ENCODE data around the gene COL25A1. TPM values are rescaled to one million over a fixed set of nuclear protein-coding genes. Genes with fewer than 3 reads are reported as not detected.

Gene COL25A1
- total RNA-seq, 1 donor = 0.27 TPM

DNA sequence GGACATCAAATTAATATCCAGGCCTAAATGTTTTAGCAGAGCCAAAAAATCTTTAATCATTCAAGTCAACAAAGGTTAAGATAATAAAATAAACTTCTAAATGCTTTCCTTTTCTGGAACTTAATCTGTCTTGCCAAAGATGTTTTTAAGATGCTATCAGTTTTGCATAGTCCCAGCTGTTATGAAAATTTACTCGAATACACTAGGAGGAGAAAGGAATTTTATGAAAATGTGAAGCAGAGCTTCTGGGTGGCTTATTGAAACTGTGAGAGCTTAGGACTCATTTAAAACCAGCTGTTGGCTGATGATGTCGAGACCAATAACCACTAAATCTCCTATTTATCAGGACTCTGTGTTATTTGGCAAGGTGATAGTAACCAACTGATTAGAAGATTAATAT lies 337.4 kb downstream of the COL25A1 start:
- TF ChIP-seq, protein P1, sequence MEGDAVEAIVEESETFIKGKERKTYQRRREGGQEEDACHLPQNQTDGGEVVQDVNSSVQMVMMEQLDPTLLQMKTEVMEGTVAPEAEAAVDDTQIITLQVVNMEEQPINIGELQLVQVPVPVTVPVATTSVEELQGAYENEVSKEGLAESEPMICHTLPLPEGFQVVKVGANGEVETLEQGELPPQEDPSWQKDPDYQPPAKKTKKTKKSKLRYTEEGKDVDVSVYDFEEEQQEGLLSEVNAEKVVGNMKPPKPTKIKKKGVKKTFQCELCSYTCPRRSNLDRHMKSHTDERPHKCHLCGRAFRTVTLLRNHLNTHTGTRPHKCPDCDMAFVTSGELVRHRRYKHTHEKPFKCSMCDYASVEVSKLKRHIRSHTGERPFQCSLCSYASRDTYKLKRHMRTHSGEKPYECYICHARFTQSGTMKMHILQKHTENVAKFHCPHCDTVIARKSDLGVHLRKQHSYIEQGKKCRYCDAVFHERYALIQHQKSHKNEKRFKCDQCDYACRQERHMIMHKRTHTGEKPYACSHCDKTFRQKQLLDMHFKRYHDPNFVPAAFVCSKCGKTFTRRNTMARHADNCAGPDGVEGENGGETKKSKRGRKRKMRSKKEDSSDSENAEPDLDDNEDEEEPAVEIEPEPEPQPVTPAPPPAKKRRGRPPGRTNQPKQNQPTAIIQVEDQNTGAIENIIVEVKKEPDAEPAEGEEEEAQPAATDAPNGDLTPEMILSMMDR (IDR thresholded peaks at IDR 0.05; ENCODE audit: insufficient read depth, low read length) = no peak
- no peak overlapping the region for H3K4me3 ChIP-seq (ENCODE audit: low read depth, low read length)
- DNase-seq (ENCODE audit: low read depth) = no peak

DNA sequence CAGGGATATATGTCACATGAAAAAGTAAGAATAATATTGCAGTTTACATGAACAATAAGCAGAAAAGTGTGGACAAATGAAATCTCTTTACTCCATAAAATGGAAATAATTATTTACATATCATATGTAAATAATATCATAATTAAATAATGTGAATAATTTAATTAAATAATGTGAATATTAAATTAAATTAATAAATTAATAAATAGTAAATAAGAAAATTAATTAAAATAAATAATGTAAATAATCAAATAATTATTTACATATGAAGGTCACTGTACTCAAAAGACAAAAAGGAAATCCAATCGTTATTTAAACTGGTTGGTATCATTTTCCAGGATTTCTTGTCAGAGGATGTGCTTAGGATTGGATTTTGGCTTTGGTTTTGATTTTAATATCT lies 338.5 kb downstream of the COL25A1 start:
- no peak for DNase-seq (ENCODE audit: low read depth)
- H3K4me3 ChIP-seq (ENCODE audit: low read depth, low read length) = no peak overlapping the region
- TF ChIP-seq, protein P1 (IDR thresholded peaks at IDR 0.05; ENCODE audit: insufficient read depth, low read length) = no peak

DNA sequence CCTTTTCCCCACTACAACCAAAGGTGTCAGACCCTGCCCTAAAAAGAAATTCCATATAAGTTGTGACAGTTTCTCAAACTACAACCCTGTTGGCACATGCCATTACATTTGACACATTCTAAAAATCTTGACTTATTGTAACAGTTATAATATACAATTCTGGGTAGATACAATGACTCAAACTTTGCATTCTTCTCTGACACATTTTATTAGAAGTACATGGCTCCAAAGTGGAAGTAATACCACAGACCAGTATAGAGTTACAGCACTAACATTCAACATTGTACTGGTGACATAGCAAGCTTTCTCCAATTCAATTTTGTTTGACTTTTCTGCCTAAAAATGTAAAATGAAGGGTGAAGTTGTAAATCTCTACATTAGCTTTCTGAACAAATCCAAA lies 343.0 kb downstream of the COL25A1 start:
- no peak for DNase-seq (ENCODE audit: low read depth)
- no peak overlapping the region for H3K4me3 ChIP-seq (ENCODE audit: low read depth, low read length)
- TF ChIP-seq, protein P1 (IDR thresholded peaks at IDR 0.05; ENCODE audit: insufficient read depth, low read length) = no peak

DNA sequence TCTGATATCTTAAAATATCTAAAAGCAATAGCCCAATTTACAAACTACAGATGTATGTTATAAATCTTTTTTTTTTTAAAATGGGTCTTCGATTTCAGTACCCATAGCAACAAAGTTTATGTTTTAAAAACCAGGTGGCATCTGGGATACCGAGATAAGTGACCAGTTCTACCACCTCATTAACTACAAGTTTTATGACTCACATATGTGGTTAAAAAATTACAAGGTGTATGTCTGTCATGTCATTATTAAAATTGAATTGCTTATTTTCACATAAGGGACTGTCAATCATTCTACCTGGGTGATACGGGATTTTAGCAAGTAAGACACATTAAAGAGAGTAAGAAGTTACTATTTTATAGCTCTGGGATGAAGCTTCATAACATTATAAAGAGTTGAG lies 347.6 kb downstream of the COL25A1 start:
- TF ChIP-seq, protein P1 (IDR thresholded peaks at IDR 0.05; ENCODE audit: insufficient read depth, low read length) = no peak
- DNase-seq (ENCODE audit: low read depth) = no peak
- no peak overlapping the region for H3K4me3 ChIP-seq (ENCODE audit: low read depth, low read length)

DNA sequence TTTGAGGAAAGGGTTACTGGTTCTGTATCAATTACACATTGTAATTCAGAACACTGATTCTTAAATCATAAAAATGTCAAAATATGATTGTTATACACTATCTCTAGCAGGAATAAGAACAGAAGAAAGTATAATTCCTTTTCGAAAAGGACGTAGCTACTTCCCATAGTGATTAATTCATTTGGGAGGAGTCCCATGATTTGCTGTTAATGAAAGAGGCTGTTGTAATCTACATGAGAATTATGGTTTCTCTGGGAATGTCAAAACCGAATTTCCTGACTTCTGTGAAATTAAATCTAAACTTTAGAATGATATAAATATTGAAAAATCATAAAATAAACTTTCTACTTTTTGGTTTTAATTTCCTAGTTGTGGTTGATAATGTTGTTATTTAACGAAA lies 348.5 kb downstream of the COL25A1 start:
- H3K4me3 ChIP-seq (ENCODE audit: low read depth, low read length) = no peak overlapping the region
- TF ChIP-seq, protein P1 (IDR thresholded peaks at IDR 0.05; ENCODE audit: insufficient read depth, low read length) = no peak

DNA sequence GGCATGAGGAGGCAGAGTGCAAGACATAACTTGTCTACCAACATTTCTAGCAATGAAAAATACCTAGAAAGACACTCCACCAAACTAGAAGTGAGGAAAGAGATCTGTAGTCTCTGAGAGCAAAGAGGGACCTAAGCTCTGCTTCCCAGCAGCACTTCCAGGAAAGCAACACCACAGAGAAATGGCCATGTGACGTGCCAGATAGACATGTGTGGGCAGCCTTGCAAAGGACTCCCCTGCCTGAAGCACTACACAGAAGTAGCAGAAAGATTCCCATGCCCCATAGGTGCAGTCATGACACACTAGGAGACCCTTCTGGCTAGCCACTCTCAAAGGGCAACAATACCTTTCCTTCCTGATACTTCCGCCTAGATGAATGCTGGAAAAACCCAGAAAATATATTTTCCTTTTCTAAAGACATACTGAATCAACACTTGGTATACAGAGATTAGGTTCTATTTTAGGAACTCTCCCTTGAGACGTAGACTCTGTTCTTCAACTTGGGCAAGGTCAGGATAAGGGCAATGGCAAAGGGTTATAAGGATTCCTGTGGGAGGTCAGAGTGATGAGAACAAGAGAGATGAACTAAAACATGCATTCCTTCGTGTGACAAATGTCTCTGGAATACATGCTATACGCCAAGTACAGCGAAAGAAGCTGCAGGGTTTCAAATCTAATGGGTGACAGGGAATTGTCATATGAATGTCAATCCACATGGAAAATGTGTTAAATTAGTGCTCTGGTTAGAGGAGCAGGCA lies 352.1 kb downstream of the COL25A1 start:
- TF ChIP-seq, protein P1 (IDR thresholded peaks at IDR 0.05; ENCODE audit: insufficient read depth, low read length) = no peak
- no peak for DNase-seq (ENCODE audit: low read depth)
- no peak overlapping the region for H3K4me3 ChIP-seq (ENCODE audit: low read depth, low read length)

More for the DNA sequence above, 348.5 kb downstream of the COL25A1 start:
- no peak for DNase-seq (ENCODE audit: low read depth)

DNA sequence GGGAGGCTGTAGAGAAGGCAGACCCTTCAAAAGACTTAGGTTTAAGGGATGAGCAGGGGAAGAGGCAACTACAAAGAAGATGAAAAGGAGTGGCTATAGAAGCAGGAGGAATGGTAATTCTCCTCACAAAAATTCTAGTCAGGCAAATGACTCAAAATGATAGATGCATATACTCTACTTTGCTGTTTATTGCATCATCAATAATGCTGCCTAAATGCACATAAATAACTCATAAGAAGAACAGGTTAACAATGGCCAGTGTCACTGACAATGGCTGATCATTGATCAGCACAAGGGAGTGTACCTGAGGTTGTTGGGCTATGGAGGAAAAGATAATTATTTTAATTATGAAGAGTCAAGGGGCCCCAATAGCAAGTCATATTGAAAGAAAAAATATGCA lies 354.9 kb downstream of the COL25A1 start:
- TF ChIP-seq, protein P1 (IDR thresholded peaks at IDR 0.05; ENCODE audit: insufficient read depth, low read length) = no peak
- no peak overlapping the region for H3K4me3 ChIP-seq (ENCODE audit: low read depth, low read length)
- no peak for DNase-seq (ENCODE audit: low read depth)
